HepG2 (cell line): ENCODE results near the gene TAS1R3. TPM values are rescaled to one million over a fixed set of nuclear protein-coding genes. Genes with fewer than 3 reads are reported as not detected.
A peak's percentile ranks its signal among the peaks of the same experiment; 100 is the strongest.

Experiments used
- AGO1 ChIP-seq: fragments of 200-400 bp; formaldehyde crosslinking; IDR thresholded peaks from 2 replicates; pipeline ENCODE4 v1.6.1; 2017; ENCODE audit warnings: mild to moderate bottlenecking, low read depth, low read length, moderate library complexity; ENCODE audit not compliant: poor library complexity, severe bottlenecking
- AKAP8 ChIP-seq: sonication (generic); formaldehyde crosslinking; IDR thresholded peaks from 2 replicates; pipeline ENCODE4 v1.5.1; 2020; ENCODE audit warnings: mild to moderate bottlenecking, missing genetic modification reagents
- BCL6 ChIP-seq: IDR thresholded peaks from 2 replicates; pipeline ENCODE4 v1.6.1; 2016; ENCODE audit warnings: missing genetic modification reagents, missing compliant biosample characterization
- CBX1 ChIP-seq: IDR thresholded peaks from one replicate; pipeline ENCODE4 v1.6.1; 2016; ENCODE audit warnings: antibody characterized with exemption, low read depth
- CBX5 ChIP-seq: sonication (generic); formaldehyde crosslinking; IDR thresholded peaks from 2 replicates; pipeline ENCODE4 v1.4.0; 2020; ENCODE audit warnings: missing genetic modification reagents, borderline replicate concordance
- CHD4 ChIP-seq: fragments of 200-600 bp; sonication (generic); IDR thresholded peaks from 2 replicates; pipeline ENCODE4 v1.7.0; 2017; ENCODE audit warnings: mild to moderate bottlenecking, low read length, borderline replicate concordance
- FOXO1 ChIP-seq: sonication (generic); formaldehyde crosslinking; IDR thresholded peaks from 2 replicates; pipeline ENCODE4 v1.4.0; 2020; ENCODE audit warnings: missing genetic modification reagents
- HHEX ChIP-seq: IDR thresholded peaks from 2 replicates; pipeline ENCODE4 v1.6.1; 2016; ENCODE audit warnings: control low read depth
- HNRNPL ChIP-seq: fragments of 200-400 bp; formaldehyde crosslinking; IDR thresholded peaks from 2 replicates; pipeline ENCODE4 v1.6.1; 2017; ENCODE audit warnings: mild to moderate bottlenecking, low read depth, low read length
- MED8 ChIP-seq: sonication (generic); formaldehyde crosslinking; IDR thresholded peaks from 2 replicates; pipeline ENCODE4 v1.8.1; 2023; ENCODE audit warnings: mild to moderate bottlenecking, missing genetic modification reagents; ENCODE audit not compliant: insufficient replicate concordance
- MEIS2 ChIP-seq: sonication (generic); formaldehyde crosslinking; IDR thresholded peaks from 2 replicates; pipeline ENCODE4 v1.9.0; 2021; ENCODE audit warnings: mild to moderate bottlenecking, missing genetic modification reagents
- MTA1 ChIP-seq: sonication (generic); formaldehyde crosslinking; IDR thresholded peaks from 2 replicates; pipeline ENCODE4 v1.4.0; 2020; ENCODE audit warnings: missing genetic modification reagents, mild to moderate bottlenecking, borderline replicate concordance
- MXI1 ChIP-seq: IDR thresholded peaks from 3 replicates; pipeline ENCODE4 v1.6.1; 2012; ENCODE audit warnings: low read depth, low read length, inconsistent platforms, borderline replicate concordance
- NFKB2 ChIP-seq: sonication (generic); formaldehyde crosslinking; IDR thresholded peaks from 2 replicates; pipeline ENCODE4 v1.4.0; 2020; ENCODE audit warnings: missing genetic modification reagents, borderline replicate concordance
- NFKBIZ ChIP-seq: IDR thresholded peaks from 2 replicates; pipeline ENCODE4 v1.6.1; 2018; ENCODE audit warnings: missing genetic modification reagents, missing compliant biosample characterization
- NR2F6 ChIP-seq, 2 experiments: IDR thresholded peaks; 2 replicates each; pipeline ENCODE4 v1.6.1; 2016; ENCODE audit warnings: antibody characterized with exemption in 1 of 2, mild to moderate bottlenecking in 1 of 2
- SIX1 ChIP-seq: sonication (generic); formaldehyde crosslinking; IDR thresholded peaks from 2 replicates; pipeline ENCODE4 v1.4.0; 2020; ENCODE audit warnings: missing genetic modification reagents, borderline replicate concordance
- TCF12 ChIP-seq, 2 experiments: fragments of 450-650 bp in 1 of 2; sonication (generic) in 1 of 2; formaldehyde crosslinking in 1 of 2; IDR thresholded peaks; 2 replicates each; pipeline versions ENCODE4 v1.6.1 to v1.8.0; 2017 to 2022; ENCODE audit warnings: antibody characterized with exemption in 1 of 2, mild to moderate bottlenecking in 1 of 2, missing genetic modification reagents in 1 of 2, moderate library complexity in 1 of 2
- TMF1 ChIP-seq: sonication (generic); formaldehyde crosslinking; IDR thresholded peaks from 2 replicates; pipeline ENCODE4 v1.8.1; 2022; ENCODE audit warnings: low read depth, missing genetic modification reagents
- XRCC5 ChIP-seq: fragments of 200-400 bp; formaldehyde crosslinking; optimal IDR thresholded peaks from 2 replicates; pipeline ENCODE3; 2017; ENCODE audit warnings: mild to moderate bottlenecking, low read length
- ZFP36 ChIP-seq: fragments of 150-350 bp; IDR thresholded peaks from 2 replicates; pipeline ENCODE4 v1.6.1; 2018; ENCODE audit warnings: borderline replicate concordance, low read length, low read depth; ENCODE audit not compliant: partially characterized antibody
- ZFP37 ChIP-seq: sonication (generic); formaldehyde crosslinking; IDR thresholded peaks from 2 replicates; pipeline ENCODE4 v1.4.0; 2020; ENCODE audit warnings: missing genetic modification reagents, borderline replicate concordance
- ZMAT3 ChIP-seq: sonication (generic); formaldehyde crosslinking; conservative IDR thresholded peaks from 2 replicates; pipeline ENCODE4 v1.7.0; 2021; ENCODE audit warnings: missing genetic modification reagents
- ZNF20 ChIP-seq: sonication (generic); formaldehyde crosslinking; IDR thresholded peaks from 2 replicates; pipeline ENCODE4 v1.4.0; 2020; ENCODE audit warnings: mild to moderate bottlenecking, moderate library complexity, missing genetic modification reagents
- ZNF225 ChIP-seq: sonication (generic); formaldehyde crosslinking; IDR thresholded peaks from 2 replicates; pipeline ENCODE4 v1.4.0; 2020; ENCODE audit warnings: mild to moderate bottlenecking, missing genetic modification reagents
- ZNF451 ChIP-seq: sonication (generic); formaldehyde crosslinking; IDR thresholded peaks from 2 replicates; pipeline ENCODE4 v1.5.0; 2020; ENCODE audit warnings: mild to moderate bottlenecking, missing genetic modification reagents
- ZNF782 ChIP-seq: sonication (generic); formaldehyde crosslinking; IDR thresholded peaks from 2 replicates; pipeline ENCODE4 v1.4.0; 2020; ENCODE audit warnings: missing genetic modification reagents, mild to moderate bottlenecking, borderline replicate concordance
- polyA plus RNA-seq, 8 experiments: library from polyadenylated mRNA; depleted of rRNA in 3 of 8; stranded (reverse) in 7 of 8; unstranded in 1 of 8; fragments of >200 nt; fragmentation: Illumina TruSeq in 4 of 8; extraction: Trizol in 4 of 8; gene quantifications; 2 replicates each; pipeline versions ENCODE4 v1.2.1 to v1.2.3, GENCODE V29; 2011 to 2016; ENCODE audit warnings: low read depth in 4 of 8, missing spikeins in 1 of 8, mixed read lengths in 1 of 8; ENCODE audit not compliant: insufficient read depth in 1 of 8
- total RNA-seq, 5 experiments: library from RNA; depleted of rRNA; stranded (reverse); fragments of >200 nt; fragmentation: Illumina TruSeq; extraction: Trizol; gene quantifications; 2 replicates each; pipeline ENCODE4 v1.2.3, GENCODE V29; 2016; ENCODE audit warnings: low read depth in 1 of 5
- TF ChIP-seq, protein P1 (sequence below): sonication (generic); formaldehyde crosslinking; IDR thresholded peaks from 2 replicates; pipeline ENCODE4 v1.5.0; 2020; ENCODE audit warnings: missing genetic modification reagents
- TF ChIP-seq, protein P2 (sequence below): sonication (generic); formaldehyde crosslinking; IDR thresholded peaks from 2 replicates; pipeline ENCODE4 v1.5.1; 2020; ENCODE audit warnings: missing genetic modification reagents, mild to moderate bottlenecking, borderline replicate concordance

Gene TAS1R3
- total and polyA plus RNA-seq, 2 of the 13 experiments (the other 11 are each of a cell fraction or from before 2014, with no cell fraction given), result 0.13 to 0.15 TPM

DNA sequence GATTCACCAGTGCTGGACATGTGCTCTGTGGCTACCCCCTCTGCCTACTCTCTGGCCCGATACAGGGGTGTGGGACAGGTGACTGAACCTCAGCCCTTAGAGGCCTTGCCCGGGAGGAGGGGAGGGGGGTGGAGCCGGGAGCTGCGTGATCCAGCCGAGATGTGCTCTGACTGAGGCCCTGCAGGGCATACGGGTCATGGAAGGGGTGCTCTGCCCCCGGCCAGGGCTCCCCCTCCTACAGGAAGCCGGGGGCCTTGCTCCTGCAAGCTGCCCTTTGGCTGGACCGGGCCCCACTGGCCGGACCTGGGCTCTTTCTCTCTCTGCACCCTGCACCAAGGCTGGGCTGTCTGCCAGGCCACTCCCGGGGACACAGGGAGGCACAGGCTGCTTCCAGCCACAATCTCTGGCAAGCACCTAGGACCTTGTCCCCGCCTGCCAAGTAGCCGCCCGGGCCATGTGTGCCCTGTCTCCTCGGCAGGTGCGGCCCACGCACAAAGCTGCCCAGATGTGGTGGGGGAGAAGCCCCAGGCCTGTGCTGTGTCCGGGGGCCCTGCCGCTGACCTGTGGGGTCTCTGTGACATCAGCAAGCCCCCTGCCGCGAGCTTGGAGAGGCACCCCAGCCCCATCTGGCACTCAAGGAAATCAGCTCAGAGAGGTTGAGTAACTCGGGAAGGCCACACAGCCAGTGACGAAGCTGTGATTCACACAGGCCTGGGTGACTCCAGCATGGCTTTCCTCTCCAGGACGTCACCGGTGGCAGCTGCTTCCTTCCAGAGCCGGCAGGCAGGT, 49.4 kb upstream of the TAS1R3 start (continued):
- TF ChIP-seq TMF1 (CRISPR knock-in tag), result no peak
- TF ChIP-seq CBX1, result peak; percentile 34
- peak; percentile 22 for TF ChIP-seq XRCC5
- TF ChIP-seq, protein P1, sequence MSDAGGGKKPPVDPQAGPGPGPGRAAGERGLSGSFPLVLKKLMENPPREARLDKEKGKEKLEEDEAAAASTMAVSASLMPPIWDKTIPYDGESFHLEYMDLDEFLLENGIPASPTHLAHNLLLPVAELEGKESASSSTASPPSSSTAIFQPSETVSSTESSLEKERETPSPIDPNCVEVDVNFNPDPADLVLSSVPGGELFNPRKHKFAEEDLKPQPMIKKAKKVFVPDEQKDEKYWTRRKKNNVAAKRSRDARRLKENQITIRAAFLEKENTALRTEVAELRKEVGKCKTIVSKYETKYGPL, result no peak
- TF ChIP-seq AGO1, result no peak
- TF ChIP-seq ZFP37 (CRISPR knock-in tag), result no peak
- no peak for TF ChIP-seq TCF12 (IDR thresholded peaks at IDR 0.05)
- peak; percentile 79 for TF ChIP-seq TCF12 (CRISPR knock-in tag; IDR thresholded peaks at IDR 0.05)
- peak; percentile 18 for TF ChIP-seq MED8
- 0 out of 2 replicates have a peak, but pooled peaks have one; percentile 28 for TF ChIP-seq ZNF225 (CRISPR knock-in tag)
- TF ChIP-seq HNRNPL, result peak; percentile 95
- no peak; the same call in 1 of the 2 replicates for TF ChIP-seq NFKB2
- TF ChIP-seq CHD4, result 0 out of 2 replicates have a peak, but pooled peaks have one; percentile 34
- no peak for TF ChIP-seq FOXO1 (CRISPR knock-in tag)
- TF ChIP-seq MTA1 (CRISPR knock-in tag), result peak; percentile 83; the same call in 1 of the 2 replicates
- peak; percentile 33; the same call in 1 of the 2 replicates for TF ChIP-seq BCL6
- TF ChIP-seq MXI1, result 0 out of 3 replicates have a peak, but pooled peaks have one; percentile 20
- peak; percentile 27 for TF ChIP-seq MEIS2 (CRISPR knock-in tag)
- TF ChIP-seq ZFP36, result peak; percentile 76
- peak; percentile 86; the same call in 1 of the 2 replicates for TF ChIP-seq ZMAT3 (CRISPR knock-in tag)
- TF ChIP-seq, protein P2, sequence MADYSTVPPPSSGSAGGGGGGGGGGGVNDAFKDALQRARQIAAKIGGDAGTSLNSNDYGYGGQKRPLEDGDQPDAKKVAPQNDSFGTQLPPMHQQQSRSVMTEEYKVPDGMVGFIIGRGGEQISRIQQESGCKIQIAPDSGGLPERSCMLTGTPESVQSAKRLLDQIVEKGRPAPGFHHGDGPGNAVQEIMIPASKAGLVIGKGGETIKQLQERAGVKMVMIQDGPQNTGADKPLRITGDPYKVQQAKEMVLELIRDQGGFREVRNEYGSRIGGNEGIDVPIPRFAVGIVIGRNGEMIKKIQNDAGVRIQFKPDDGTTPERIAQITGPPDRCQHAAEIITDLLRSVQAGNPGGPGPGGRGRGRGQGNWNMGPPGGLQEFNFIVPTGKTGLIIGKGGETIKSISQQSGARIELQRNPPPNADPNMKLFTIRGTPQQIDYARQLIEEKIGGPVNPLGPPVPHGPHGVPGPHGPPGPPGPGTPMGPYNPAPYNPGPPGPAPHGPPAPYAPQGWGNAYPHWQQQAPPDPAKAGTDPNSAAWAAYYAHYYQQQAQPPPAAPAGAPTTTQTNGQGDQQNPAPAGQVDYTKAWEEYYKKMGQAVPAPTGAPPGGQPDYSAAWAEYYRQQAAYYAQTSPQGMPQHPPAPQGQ, result 0 out of 2 replicates have a peak, but pooled peaks have one; percentile 34
- TF ChIP-seq NFKBIZ (CRISPR knock-in tag), result no peak
- peak; percentile 85 for TF ChIP-seq AKAP8 (CRISPR knock-in tag)
- TF ChIP-seq NR2F6 (IDR thresholded peaks at IDR 0.05), result peak; percentile 83
- TF ChIP-seq NR2F6 (CRISPR knock-in tag; IDR thresholded peaks at IDR 0.05), result peak; percentile 82
- no peak for TF ChIP-seq SIX1 (CRISPR knock-in tag)
- TF ChIP-seq HHEX, result no peak
- no peak for TF ChIP-seq ZNF20 (CRISPR knock-in tag)
- TF ChIP-seq CBX5 (CRISPR knock-in tag), result no peak
- no peak for TF ChIP-seq ZNF782 (CRISPR knock-in tag)
- no peak for TF ChIP-seq ZNF451 (CRISPR knock-in tag)
